NB4 (cell line): ENCODE measurements around the gene NEUROG1.

Experiments
- POLR2A ChIP-seq: IDR thresholded peaks from 2 replicates; pipeline ENCODE4 v1.6.1; 2011; ENCODE audit warnings: mild to moderate bottlenecking; ENCODE audit not compliant: insufficient read length; ENCODE audit errors: extremely low read depth
- TF ChIP-seq, protein P1 (sequence below): IDR thresholded peaks from one replicate; pipeline ENCODE4 v1.5.1; 2012; ENCODE audit warnings: low read depth, low read length
- TF ChIP-seq, protein P2 (sequence below): IDR thresholded peaks from 2 replicates; pipeline ENCODE4 v1.6.1; 2011; ENCODE audit warnings: low read depth, low read length

DNA sequence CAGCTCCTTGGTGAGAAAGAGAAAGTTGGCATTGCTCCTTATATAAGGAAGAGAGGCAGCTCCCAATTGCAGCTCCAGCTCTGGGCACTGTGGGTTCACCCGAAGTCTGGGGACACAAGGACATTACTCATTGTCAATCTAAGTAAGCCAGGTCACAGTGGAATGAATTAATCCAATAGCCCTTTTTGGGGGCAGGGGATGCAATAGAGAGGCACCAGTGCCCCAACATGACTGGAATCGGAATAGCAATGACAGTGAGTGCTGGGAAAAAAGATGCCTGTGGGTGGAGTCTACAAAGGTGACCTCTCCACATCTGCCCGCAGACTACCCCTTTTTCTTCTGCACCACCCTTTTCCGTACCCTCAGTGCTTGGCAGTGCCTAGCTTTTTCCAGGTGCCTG is 11.1 kb upstream of the NEUROG1 start:
- TF ChIP-seq, protein P1, sequence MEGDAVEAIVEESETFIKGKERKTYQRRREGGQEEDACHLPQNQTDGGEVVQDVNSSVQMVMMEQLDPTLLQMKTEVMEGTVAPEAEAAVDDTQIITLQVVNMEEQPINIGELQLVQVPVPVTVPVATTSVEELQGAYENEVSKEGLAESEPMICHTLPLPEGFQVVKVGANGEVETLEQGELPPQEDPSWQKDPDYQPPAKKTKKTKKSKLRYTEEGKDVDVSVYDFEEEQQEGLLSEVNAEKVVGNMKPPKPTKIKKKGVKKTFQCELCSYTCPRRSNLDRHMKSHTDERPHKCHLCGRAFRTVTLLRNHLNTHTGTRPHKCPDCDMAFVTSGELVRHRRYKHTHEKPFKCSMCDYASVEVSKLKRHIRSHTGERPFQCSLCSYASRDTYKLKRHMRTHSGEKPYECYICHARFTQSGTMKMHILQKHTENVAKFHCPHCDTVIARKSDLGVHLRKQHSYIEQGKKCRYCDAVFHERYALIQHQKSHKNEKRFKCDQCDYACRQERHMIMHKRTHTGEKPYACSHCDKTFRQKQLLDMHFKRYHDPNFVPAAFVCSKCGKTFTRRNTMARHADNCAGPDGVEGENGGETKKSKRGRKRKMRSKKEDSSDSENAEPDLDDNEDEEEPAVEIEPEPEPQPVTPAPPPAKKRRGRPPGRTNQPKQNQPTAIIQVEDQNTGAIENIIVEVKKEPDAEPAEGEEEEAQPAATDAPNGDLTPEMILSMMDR, result no peak
- TF ChIP-seq POLR2A, result no peak
- TF ChIP-seq, protein P2, sequence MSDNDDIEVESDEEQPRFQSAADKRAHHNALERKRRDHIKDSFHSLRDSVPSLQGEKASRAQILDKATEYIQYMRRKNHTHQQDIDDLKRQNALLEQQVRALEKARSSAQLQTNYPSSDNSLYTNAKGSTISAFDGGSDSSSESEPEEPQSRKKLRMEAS, result no peak
